ENCODE data around the gene HOXB4.

Gene HOXB4

DNA sequence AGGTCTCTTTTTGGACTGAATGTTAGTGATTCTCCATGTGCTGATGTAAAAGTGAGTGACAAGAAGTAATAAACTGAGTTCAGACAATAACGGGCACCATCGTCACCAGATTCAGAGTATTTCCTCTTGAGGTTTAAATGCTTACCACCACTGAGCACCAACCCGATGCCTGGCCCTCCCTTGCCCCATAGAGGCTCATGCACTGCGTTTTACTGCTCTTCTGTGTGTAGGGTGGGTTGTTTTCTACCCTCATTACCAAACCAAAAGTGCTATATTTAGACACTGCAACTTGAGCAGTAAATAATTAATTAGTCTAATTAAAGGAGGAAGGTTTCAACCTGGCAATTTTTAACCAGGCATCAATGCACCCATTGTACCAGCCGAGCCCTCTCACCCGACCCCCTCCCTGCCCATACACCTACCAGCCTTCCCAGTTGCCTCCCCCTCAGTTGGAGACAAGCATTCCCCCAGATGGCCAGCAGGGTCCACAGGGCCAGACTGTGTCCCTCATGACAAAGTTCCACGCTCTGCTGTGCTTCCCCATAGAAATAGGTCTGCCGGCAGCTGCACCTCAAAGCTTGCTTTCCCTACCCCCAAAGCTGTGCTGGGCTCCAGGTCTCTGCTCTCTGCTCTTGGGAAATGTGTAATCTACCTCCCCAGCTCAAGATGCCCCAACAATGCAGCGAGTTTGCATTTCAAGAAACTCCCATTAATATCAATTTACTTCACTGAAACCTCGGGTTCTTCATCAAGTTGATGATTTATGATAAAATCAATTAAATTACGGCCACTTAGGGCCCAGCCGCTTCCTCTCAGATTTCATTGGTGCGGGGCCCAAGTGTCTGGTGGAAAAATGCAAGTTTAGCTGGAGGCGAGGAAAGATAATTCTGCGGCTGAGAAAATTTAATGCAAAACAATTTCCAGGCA, 16.0 kb downstream of the HOXB4 start:
- TF ChIP-seq POU2F2 (IDR thresholded peaks at IDR 0.05; ENCODE audit: low read depth, low read length), result no peak
- TF ChIP-seq TAF1 (IDR thresholded peaks at IDR 0.05; ENCODE audit: low read depth, low read length), result no peak
- no peak for TF ChIP-seq PAX5 (IDR thresholded peaks at IDR 0.05; ENCODE audit: insufficient read depth, low read length, severe bottlenecking)
- TF ChIP-seq POLR2AphosphoS5 (IDR thresholded peaks at IDR 0.05; ENCODE audit: low read depth, low read length), result no peak
- no peak for TF ChIP-seq POLR2A (IDR thresholded peaks at IDR 0.05; ENCODE audit: low read depth, low read length)
- TF ChIP-seq SPI1 (IDR thresholded peaks at IDR 0.05; ENCODE audit: low read depth, low read length), result no peak
- FAIRE-seq, result no peak
- DNase-seq (ENCODE audit: insufficient read length, low spot score), result no peak

DNA sequence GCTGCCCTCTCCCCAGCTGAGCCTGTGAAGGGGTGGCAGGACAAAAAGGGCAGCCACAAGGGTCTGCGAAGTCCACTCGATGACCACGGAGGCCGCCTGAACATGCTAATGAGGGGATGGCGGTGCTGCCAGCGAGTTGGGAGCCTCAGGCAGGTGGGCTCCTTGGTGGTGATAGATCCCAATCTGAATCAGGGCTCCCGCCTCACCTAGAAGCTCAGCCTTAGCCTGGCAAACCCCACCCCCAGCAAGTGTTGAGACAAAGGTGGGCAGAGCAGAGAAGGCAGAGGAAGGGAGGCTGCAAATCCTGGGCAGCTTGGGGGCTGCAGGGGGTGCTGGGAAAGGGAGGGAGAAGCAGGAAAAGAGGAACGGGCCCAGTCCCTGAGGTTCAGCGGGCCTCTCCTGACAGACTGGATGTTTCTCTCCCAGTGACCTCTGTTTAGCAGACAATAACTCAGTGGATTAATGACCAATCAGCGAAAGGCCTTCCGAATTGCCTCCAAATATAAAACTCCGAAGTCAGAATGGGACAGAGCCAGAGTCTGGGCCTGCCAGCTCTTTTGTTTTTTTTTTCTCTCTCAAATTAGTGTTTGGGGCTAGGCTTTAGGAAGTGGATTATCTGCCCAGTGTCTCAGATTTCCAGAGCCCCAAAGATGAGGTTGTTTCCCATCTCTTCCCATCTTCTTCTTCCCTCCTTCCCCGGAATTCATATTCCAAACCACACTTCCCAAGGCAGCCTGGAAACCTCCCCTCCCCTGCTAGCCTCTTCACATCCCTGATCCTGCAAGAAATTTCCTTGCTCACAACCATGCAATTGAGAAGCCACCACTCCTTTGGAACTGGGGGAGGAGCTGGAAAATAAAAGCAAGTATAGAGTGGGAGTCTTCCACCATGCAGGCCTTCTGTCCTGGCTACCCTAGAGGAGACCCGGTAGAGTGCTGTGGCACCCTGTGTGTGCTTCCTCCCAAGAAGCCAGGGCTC, 18.0 kb downstream of the HOXB4 start:
- no peak for DNase-seq (ENCODE audit: insufficient read length, low spot score)
- no peak for TF ChIP-seq SPI1 (IDR thresholded peaks at IDR 0.05; ENCODE audit: low read depth, low read length)
- no peak for TF ChIP-seq POLR2AphosphoS5 (IDR thresholded peaks at IDR 0.05; ENCODE audit: low read depth, low read length)
- TF ChIP-seq PAX5 (IDR thresholded peaks at IDR 0.05; ENCODE audit: insufficient read depth, low read length, severe bottlenecking), result no peak
- no peak for TF ChIP-seq POU2F2 (IDR thresholded peaks at IDR 0.05; ENCODE audit: low read depth, low read length)
- no peak for TF ChIP-seq TAF1 (IDR thresholded peaks at IDR 0.05; ENCODE audit: low read depth, low read length)
- no peak for TF ChIP-seq POLR2A (IDR thresholded peaks at IDR 0.05; ENCODE audit: low read depth, low read length)
- no peak for FAIRE-seq

DNA sequence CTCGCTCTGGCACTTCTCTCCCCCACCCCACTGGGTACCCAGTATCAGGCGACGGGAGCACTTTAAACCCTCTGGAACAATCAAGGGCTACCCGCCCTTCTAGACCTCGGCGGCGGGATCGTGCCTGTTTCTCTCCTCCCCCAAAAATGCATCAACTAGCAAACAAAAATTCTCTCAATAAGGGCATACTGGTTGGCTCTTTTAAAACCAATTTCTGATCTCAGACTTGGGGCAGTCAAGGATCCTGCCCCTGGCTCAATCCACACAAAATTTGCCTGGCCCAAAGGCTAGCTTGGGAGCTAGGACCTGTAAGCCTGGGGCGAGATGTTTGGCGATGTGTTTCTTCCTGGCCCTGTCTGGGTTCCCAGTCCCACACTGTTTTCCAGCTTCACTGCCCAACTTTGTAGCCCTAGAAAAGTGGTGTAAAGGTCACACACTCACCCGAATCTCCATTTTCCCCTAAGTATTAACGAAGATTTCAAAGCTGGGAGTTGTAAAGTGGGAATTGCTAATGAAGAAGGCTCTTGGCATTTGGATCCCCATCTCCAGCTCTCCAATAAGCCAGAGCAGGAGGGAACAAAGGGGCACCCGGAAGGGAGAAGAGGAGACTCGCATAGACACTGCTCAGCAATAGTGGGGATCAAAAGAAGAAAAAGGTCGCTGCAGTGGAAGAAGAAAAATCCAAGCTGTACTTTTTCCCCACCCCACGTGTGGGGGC, 18.9 kb downstream of the HOXB4 start:
- FAIRE-seq, result no peak
- DNase-seq (ENCODE audit: insufficient read length, low spot score), result no peak
- TF ChIP-seq POLR2A (IDR thresholded peaks at IDR 0.05; ENCODE audit: low read depth, low read length) (no peak), TAF1 (IDR thresholded peaks at IDR 0.05; ENCODE audit: low read depth, low read length) (no peak), PAX5 (IDR thresholded peaks at IDR 0.05; ENCODE audit: insufficient read depth, low read length, severe bottlenecking) (no peak), SPI1 (IDR thresholded peaks at IDR 0.05; ENCODE audit: low read depth, low read length) (no peak), POLR2AphosphoS5 (IDR thresholded peaks at IDR 0.05; ENCODE audit: low read depth, low read length) (no peak), POU2F2 (IDR thresholded peaks at IDR 0.05; ENCODE audit: low read depth, low read length) (no peak)

DNA sequence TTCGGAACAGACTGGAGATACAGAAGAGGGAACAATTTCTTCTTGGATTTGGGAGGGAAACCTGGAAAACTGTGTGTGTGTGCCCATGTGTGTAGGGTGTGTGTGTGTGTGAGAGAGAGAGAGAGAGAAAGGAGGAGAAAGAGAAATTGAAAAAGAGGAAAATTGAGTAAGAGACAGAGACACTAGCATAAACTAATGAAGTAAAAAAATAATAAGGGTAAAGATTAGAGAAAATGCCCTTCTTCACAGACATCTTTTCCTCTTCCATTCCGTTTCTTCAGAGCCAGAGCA, 19.4 kb downstream of the HOXB4 start:
- no peak for FAIRE-seq
- no peak for TF ChIP-seq POLR2AphosphoS5 (IDR thresholded peaks at IDR 0.05; ENCODE audit: low read depth, low read length)
- TF ChIP-seq SPI1 (IDR thresholded peaks at IDR 0.05; ENCODE audit: low read depth, low read length), result no peak
- TF ChIP-seq POU2F2 (IDR thresholded peaks at IDR 0.05; ENCODE audit: low read depth, low read length), result no peak
- TF ChIP-seq TAF1 (IDR thresholded peaks at IDR 0.05; ENCODE audit: low read depth, low read length), result no peak
- no peak for TF ChIP-seq POLR2A (IDR thresholded peaks at IDR 0.05; ENCODE audit: low read depth, low read length)
- TF ChIP-seq PAX5 (IDR thresholded peaks at IDR 0.05; ENCODE audit: insufficient read depth, low read length, severe bottlenecking), result no peak

DNA sequence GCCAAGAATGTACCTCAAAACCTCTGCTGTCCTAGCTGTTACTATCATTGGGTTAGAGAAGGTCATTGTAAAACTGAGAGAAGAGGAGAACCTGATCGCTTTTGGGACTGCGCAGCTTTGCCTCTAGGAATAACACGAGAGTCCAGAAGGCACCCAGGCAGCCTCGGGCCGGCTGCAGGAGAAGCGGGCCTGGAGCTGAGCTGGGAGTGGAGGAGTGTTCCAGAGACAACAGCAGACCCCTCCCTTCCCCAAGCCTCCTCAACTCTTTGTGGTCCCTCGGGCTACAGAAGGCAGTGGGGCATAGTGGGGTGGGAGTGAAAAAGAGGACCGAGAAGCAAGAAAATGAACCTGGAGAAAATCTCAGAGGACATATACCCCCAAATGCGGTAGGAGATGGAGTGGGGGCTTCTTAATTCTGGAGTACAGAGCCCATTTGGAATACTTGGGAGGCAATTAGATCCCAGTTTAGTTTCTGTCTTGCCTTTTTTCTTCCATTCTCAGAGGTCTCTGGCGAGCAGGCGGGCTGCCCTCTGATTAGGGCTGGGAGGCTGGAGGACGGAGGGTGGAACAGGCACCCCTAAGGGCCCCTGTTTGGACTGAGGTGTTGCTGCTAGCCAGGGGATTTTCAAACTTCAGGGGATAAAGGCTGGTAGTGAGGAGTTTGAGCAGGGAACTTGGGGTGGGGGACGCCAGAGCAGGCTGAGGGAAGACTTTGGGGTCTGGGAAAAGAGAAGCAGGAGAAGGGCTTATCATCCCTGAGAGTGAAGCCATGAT, 19.9 kb downstream of the HOXB4 start:
- TF ChIP-seq SPI1 (IDR thresholded peaks at IDR 0.05; ENCODE audit: low read depth, low read length) (no peak), TAF1 (IDR thresholded peaks at IDR 0.05; ENCODE audit: low read depth, low read length) (no peak), POLR2A (IDR thresholded peaks at IDR 0.05; ENCODE audit: low read depth, low read length) (no peak), POLR2AphosphoS5 (IDR thresholded peaks at IDR 0.05; ENCODE audit: low read depth, low read length) (no peak), POU2F2 (IDR thresholded peaks at IDR 0.05; ENCODE audit: low read depth, low read length) (no peak), PAX5 (IDR thresholded peaks at IDR 0.05; ENCODE audit: insufficient read depth, low read length, severe bottlenecking) (no peak)
- DNase-seq (ENCODE audit: insufficient read length, low spot score), result no peak
- FAIRE-seq, result no peak

More for the DNA sequence above, 19.4 kb downstream of the HOXB4 start:
- DNase-seq (ENCODE audit: insufficient read length, low spot score), result no peak

DNA sequence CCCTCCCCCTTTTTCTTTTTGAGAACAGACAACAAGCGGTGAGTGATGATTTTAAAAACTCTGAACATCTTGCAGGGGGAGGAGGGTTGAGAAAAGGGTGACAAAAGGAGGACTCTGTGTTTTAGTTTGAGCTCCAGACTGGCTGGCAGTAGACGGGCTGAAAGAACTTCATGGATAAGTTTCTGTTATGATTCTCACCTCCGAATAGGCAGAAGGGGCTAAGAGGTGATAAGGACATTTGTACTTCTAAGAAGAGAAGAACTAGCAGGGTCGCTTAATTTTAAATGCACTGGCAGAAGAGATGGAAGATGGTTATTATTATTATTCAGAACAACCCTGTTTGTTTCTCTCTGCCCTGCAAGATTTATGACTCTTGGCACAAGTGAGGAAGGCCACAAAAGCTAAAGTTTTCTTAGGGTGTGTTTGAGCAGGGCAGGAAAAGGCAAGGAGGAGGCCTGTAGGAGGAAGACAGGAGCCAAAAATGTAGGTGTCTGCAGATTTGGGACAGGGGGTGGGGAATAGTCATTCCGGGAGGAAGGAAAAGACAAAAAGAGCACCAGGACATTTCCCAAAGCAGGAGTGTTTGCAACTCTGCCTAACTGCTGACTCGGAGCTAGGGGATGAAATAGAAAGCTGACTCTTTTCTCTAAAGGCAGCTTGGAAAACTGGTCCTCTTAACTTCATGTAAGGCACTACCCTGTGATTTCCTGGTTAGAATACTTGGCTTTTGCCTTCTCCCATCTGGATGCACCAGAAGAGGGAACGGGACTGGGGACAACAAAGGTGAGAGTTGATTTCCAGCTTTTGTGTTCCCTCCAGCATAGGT, 21.4 kb downstream of the HOXB4 start:
- FAIRE-seq (no peak), DNase-seq (ENCODE audit: insufficient read length, low spot score) (no peak)
- TF ChIP-seq SPI1 (IDR thresholded peaks at IDR 0.05; ENCODE audit: low read depth, low read length) (no peak), POU2F2 (IDR thresholded peaks at IDR 0.05; ENCODE audit: low read depth, low read length) (no peak), POLR2AphosphoS5 (IDR thresholded peaks at IDR 0.05; ENCODE audit: low read depth, low read length) (no peak), TAF1 (IDR thresholded peaks at IDR 0.05; ENCODE audit: low read depth, low read length) (no peak)

DNA sequence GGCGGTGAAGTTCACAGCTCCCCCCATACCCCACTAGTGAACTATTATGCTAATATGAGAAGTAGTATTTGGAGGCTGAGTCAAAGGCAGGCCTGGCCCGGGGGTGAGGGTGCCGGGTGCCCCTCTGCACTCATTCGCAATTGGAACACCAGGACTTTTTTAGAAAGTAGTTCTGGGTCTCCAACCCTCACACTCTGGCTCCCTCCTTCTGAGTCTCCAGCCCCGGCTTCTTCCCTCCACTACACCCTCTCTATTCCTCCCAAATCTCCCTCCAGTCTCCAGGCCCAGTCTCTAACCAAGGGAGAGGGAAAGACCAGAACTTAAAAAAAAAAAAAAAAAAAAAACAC, 21.9 kb downstream of the HOXB4 start:
- no peak for TF ChIP-seq POLR2A (IDR thresholded peaks at IDR 0.05; ENCODE audit: low read depth, low read length)
- TF ChIP-seq TAF1 (IDR thresholded peaks at IDR 0.05; ENCODE audit: low read depth, low read length), result no peak
- TF ChIP-seq POLR2AphosphoS5 (IDR thresholded peaks at IDR 0.05; ENCODE audit: low read depth, low read length), result no peak
- no peak for TF ChIP-seq SPI1 (IDR thresholded peaks at IDR 0.05; ENCODE audit: low read depth, low read length)
- no peak for DNase-seq (ENCODE audit: insufficient read length, low spot score)
- FAIRE-seq, result no peak

Data from GM12891 (cell line).